Heart left ventricle (tissue), 16 donors: ENCODE data around the gene USF2. TPM values are rescaled to one million over a fixed set of nuclear protein-coding genes. Genes with fewer than 3 reads are reported as not detected.
A peak's percentile ranks its signal among the peaks of the same experiment; 100 is the strongest.

Experiments used
- ATAC-seq, 4 donors: fragments of 200-7000 bp; cut with Tn5 transposase; one replicate each; pipeline ENCODE4 v1.9.1; 2020 to 2022; ENCODE audit warnings: moderate library complexity in 4 of 4, mild to moderate bottlenecking in 3 of 4, moderate number of reproducible peaks in 1 of 4
- DNase-seq, 5 donors: peaks; one replicate each; pipeline ENCODE4 v3.0.0-alpha.2; 2020
- H3K27ac ChIP-seq, 12 donors: fragments of 200-600 bp; sonication (generic) in 4 of 12; one replicate each; pipeline versions ENCODE4 v1.5.0 to v1.8.0; 2016 to 2022; ENCODE audit warnings: mild to moderate bottlenecking in 2 of 12
- H3K27me3 ChIP-seq, 9 donors: fragments of 200-600 bp; sonication (generic) in 2 of 9; one replicate each; pipeline versions ENCODE4 v1.5.1 to v1.8.0; 2016 to 2022; ENCODE audit warnings: mild to moderate bottlenecking in 3 of 9
- H3K36me3 ChIP-seq, 9 donors: fragments of 200-600 bp; sonication (generic) in 2 of 9; one replicate each; pipeline versions ENCODE4 v1.5.0 to v1.8.0; 2018 to 2022; ENCODE audit warnings: mild to moderate bottlenecking in 2 of 9
- H3K4me1 ChIP-seq, 12 donors: fragments of 200-600 bp; sonication (generic) in 4 of 12; one replicate each; pipeline versions ENCODE4 v1.5.0 to v1.8.0; 2016 to 2022; ENCODE audit warnings: mild to moderate bottlenecking in 3 of 12
- H3K4me3 ChIP-seq, 12 donors: fragments of 200-600 bp; sonication (generic) in 4 of 12; one replicate each; pipeline versions ENCODE4 v1.5.0 to v1.8.0; 2017 to 2022; ENCODE audit warnings: mild to moderate bottlenecking in 9 of 12, moderate library complexity in 4 of 12
- H3K9me3 ChIP-seq, 12 donors: fragments of 200-600 bp; sonication (generic) in 4 of 12; one replicate each; pipeline versions ENCODE4 v1.5.0 to v1.8.0; 2016 to 2022; ENCODE audit warnings: mild to moderate bottlenecking in 1 of 12
- POLR2A ChIP-seq, 2 donors: fragments of 450-650 bp; IDR thresholded peaks; one replicate each; pipeline ENCODE4 v1.6.1; 2017; ENCODE audit warnings: antibody characterized with exemption in 2 of 2, mild to moderate bottlenecking in 2 of 2, moderate library complexity in 2 of 2
- WGBS, 4 donors: extraction: QIAGEN DNeasy Blood & Tissue Kit in 2 of 4; methylation state at CpG; one replicate each; pipeline versions ENCODE4 v1.1.5 to v1.1.7; 2013 to 2018; 5-methylcytosine and 5-hydroxymethylcytosine counted together
- intact Hi-C, 10 donors: fragments of 100-400 bp; cut with DNase I; formaldehyde crosslinking; loops; one replicate each; pipeline versions ENCODE4 v1.11.1 to v1.14.2; 2022
- polyA plus RNA-seq, 2 donors: library from polyadenylated mRNA; stranded (reverse); fragments of 200-250 nt; gene quantifications; one replicate each; pipeline ENCODE4 v1.2.3, GENCODE V29; 2013
- total RNA-seq, 9 donors: library from RNA; depleted of rRNA in 2 of 9; stranded (reverse); fragments of >200 nt in 2 of 9; fragmentation: NEBNext Ultra II Directional in 3 of 9; extraction: Animal tissue kit (Norgen Biotek cat#: 25700) in 3 of 9; gene quantifications; one replicate each; pipeline versions ENCODE4 v1.1.0 to v1.2.4, GENCODE V29; 2016 to 2023
- TF ChIP-seq, protein P1 (sequence below), 12 donors: fragments of 200-600 bp; sonication (generic) in 4 of 12; IDR thresholded peaks; one replicate each; pipeline versions ENCODE4 v1.5.0 to v1.8.0; 2018 to 2022; ENCODE audit warnings: antibody characterized with exemption in 12 of 12, mild to moderate bottlenecking in 5 of 12
- donor health status: ischemic (EF 13 %, LVEDD 7.1; RV severe dilation, severe dysfunction).
- donor health status: healthy with polysubstance abuse.
- donor health status: DM: no; HTN: yes; CAD: no.
- donor health status: DM: no; HTN: no; CAD: no.
- donor health status: ischemic (EF 25% LVEDD 6.9; RV normal size, moderate dysfunction).
- donor health status: ischemic (EF 25% LVEDD 5.7; RV mildly dilated, moderate dysfunction).
- donor health status: healthy.
- donor health status: DM: yes; HTN: yes; CAD: no.
- donor health status: ischemic (EF 35%, LVEDD 5.7; RV mildly dilated, moderate dysfunction).
- donor health status: nonischemic (EF 11% LVEDD 7.7; RV severe dilation, severe dysfunction).
- donor health status: DM: yes; HTN: yes; CAD: no.
- donor health status: PGD.
- donor health status: ischemic (EF 29% LVEDD 5.4; RV normal size, mild dysfunction).
- donor health status: nonischemic (EF 23%, LVEDD 6.1; RV moderate dilation, normal function).

Gene USF2
- total and polyA plus RNA-seq, 11 donors = 134 to 251 (median 159) TPM

DNA sequence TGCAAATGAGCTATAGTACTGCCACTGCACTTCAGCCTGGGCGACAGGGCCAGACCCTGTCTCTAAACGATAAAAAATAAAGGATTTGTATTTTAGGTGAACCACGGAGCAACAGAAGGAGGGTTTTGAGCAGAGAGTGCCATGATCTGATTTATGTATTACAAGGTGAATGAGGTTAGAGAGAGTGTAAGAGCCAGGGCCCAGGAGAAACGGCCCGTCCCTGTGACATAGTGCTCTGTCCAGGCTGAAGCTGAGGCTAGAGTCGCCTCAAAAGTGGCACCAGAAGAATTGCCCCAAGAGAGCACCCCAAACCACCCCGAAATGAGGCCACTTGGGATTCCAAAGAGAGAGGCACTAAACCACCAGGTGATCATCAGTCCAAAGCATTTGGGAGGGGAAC lies 40.1 kb downstream of the USF2 start:
- Histone ChIP-seq H3K27me3 (no peaks in the 10 kb centered on the region), H3K4me3 (no peak overlapping the region), H3K9me3 (no peaks in the 10 kb centered on the region), H3K36me3 (no peaks in the 10 kb centered on the region), H3K4me1 (peaks cover 0 to 11% (median 0%) of the 10 kb centered on the region in 12 donors), H3K27ac (peak overlapping the region in 1 of 12 donors; percentile 17)
- 77 to 93% (median 87%) methylated on average over 7 of the region's 7 CpGs for WGBS, 4 donors
- no peak for TF ChIP-seq POLR2A (IDR thresholded peaks at IDR 0.05)
- TF ChIP-seq, protein P1, sequence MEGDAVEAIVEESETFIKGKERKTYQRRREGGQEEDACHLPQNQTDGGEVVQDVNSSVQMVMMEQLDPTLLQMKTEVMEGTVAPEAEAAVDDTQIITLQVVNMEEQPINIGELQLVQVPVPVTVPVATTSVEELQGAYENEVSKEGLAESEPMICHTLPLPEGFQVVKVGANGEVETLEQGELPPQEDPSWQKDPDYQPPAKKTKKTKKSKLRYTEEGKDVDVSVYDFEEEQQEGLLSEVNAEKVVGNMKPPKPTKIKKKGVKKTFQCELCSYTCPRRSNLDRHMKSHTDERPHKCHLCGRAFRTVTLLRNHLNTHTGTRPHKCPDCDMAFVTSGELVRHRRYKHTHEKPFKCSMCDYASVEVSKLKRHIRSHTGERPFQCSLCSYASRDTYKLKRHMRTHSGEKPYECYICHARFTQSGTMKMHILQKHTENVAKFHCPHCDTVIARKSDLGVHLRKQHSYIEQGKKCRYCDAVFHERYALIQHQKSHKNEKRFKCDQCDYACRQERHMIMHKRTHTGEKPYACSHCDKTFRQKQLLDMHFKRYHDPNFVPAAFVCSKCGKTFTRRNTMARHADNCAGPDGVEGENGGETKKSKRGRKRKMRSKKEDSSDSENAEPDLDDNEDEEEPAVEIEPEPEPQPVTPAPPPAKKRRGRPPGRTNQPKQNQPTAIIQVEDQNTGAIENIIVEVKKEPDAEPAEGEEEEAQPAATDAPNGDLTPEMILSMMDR (IDR thresholded peaks at IDR 0.05) = no peak
- DNase-seq (peak in 1 of 5 donors; percentile 8), ATAC-seq (no peak)
- intact Hi-C loops = no loop called here

DNA sequence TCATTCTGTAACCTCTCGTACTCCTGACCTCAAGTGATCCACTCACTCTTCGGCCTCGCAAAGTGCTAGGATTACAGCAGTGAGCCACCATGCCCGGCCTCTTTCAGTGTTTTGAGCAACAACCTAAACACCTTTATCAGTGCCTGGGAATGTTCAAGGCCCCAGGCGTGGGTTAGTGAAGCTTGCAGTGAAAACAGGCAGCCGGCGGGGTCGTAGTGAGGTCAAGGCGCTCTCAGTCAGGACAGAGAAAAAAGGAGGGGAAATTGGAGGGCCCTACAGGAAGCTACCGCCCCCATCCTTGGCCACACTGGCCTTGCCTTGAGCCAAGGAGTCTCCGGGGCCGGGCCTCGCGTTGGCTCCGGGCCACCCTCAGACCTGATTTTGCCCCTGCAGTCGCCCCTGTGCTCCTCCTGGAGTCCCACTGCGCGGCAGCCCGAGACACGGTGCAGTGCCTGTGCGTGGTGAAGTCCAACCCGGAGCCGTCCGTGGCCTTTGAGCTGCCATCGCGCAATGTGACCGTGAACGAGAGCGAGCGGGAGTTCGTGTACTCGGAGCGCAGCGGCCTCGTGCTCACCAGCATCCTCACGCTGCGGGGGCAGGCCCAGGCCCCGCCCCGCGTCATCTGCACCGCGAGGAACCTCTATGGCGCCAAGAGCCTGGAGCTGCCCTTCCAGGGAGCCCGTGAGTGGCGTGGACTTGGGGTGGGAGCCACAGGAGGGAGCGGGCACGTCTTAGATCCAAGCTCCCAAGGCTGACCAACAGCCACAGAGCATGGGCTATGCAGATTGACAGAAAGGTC lies 40.9 kb downstream of the USF2 start:
- intact Hi-C loops = no loop called here
- TF ChIP-seq, protein P1 (IDR thresholded peaks at IDR 0.05) = no peak
- TF ChIP-seq POLR2A (IDR thresholded peaks at IDR 0.05) = no peak
- Histone ChIP-seq H3K9me3 (no peaks in the 10 kb centered on the region), H3K36me3 (no peaks in the 10 kb centered on the region), H3K4me1 (peaks cover 0 to 11% (median 0%) of the 10 kb centered on the region in 12 donors), H3K27me3 (peaks cover 0 to 3% (median 0%) of the 10 kb centered on the region in 9 donors), H3K4me3 (no peak overlapping the region), H3K27ac (peak overlapping the region in 2 of 12 donors; percentile 4 to 17)
- WGBS, 4 donors = 63 to 77% (median 74%) methylated on average over 31 to 47 of the region's 47 CpGs
- ATAC-seq = peak in 3 of 4 donors; percentile 33 to 76 (median 47)
- peak in 4 of 5 donors; percentile 23 to 60 (median 52) for DNase-seq

DNA sequence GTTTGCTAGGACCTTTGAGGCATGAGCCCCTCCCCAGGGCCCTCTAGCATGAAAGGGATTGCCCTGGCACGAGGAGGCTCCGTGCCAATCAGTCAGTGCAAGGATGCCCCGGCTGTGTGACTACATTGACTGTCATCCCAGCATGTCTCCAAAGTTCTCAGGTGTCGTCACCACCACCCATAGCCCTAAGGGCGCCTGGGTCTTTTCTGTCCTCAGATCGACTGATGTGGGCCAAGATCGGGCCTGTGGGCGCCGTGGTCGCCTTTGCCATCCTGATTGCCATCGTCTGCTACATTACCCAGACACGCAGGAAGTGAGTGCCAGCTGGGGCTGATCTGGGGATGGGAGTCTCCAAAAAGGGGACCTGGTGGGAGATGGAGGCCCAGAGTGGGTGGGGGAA lies 41.6 kb downstream of the USF2 start:
- H3K4me3 ChIP-seq = no peak overlapping the region
- intact Hi-C loops = no loop called here
- 90 to 94% (median 92%) methylated on average over 10 to 12 of the region's 12 CpGs for WGBS, 4 donors
- ATAC-seq (no peak), DNase-seq (peak in 1 of 5 donors; percentile 29)
- H3K27ac ChIP-seq = peak overlapping the region in 1 of 12 donors; percentile 17
- H3K27me3 ChIP-seq = peaks cover 0 to 3% (median 0%) of the 10 kb centered on the region in 9 donors
- TF ChIP-seq POLR2A (IDR thresholded peaks at IDR 0.05) = no peak
- TF ChIP-seq, protein P1 (IDR thresholded peaks at IDR 0.05) = no peak
- H3K36me3 ChIP-seq = no peaks in the 10 kb centered on the region
- H3K4me1 ChIP-seq = peaks cover 0 to 11% (median 0%) of the 10 kb centered on the region in 12 donors
- H3K9me3 ChIP-seq = no peaks in the 10 kb centered on the region

DNA sequence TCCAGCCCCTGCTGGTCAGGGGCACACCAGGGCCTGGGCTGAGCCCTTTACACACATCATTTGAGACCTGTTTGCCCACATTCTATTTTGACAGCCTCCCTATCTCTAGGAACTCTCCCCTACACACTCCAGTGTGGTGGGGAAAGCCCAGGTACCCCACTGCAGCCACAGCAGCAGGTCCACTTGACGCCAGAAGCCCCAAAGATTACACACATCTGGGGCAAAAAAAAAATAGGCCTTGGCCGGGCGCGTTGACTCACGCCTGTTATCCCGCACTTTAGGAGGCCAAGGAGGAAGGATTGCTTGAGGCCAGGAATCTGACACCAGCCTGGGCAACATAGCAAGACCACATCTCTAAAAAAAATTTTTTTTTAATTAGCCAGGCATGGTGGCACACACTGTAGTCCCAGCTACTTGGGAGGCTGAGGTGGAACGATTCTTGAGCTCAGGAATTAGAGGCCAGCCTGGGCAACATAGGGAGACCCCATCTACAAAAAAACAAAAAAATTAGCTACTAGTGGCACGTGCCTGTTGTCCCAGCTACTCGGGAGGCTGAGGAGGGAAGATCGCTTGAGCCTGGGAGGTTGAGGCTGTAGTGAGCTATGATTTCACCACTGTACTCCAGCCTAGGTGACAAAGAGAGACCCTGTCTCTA lies 42.2 kb downstream of the USF2 start:
- DNase-seq (peak in 1 of 5 donors; percentile 16), ATAC-seq (no peak)
- intact Hi-C loops = no loop called here
- Histone ChIP-seq H3K4me3 (no peak overlapping the region), H3K4me1 (peaks cover 0 to 11% (median 0%) of the 10 kb centered on the region in 12 donors), H3K36me3 (no peaks in the 10 kb centered on the region), H3K27ac (no peak overlapping the region), H3K27me3 (peaks cover 0 to 3% (median 0%) of the 10 kb centered on the region in 9 donors), H3K9me3 (no peaks in the 10 kb centered on the region)
- 88 to 95% (median 94%) methylated on average over 10 of the region's 10 CpGs for WGBS, 4 donors
- TF ChIP-seq POLR2A (IDR thresholded peaks at IDR 0.05) = no peak
- TF ChIP-seq, protein P1 (IDR thresholded peaks at IDR 0.05) = no peak
